K562 (cell line): ENCODE results near the gene INSIG1. TPM values are rescaled to one million over a fixed set of nuclear protein-coding genes. Genes with fewer than 3 reads are reported as not detected.

Source experiments
- CAMTA2 ChIP-seq: fragments of 250-450 bp; sonication (Bioruptor Pico); conservative IDR thresholded peaks from 2 replicates; pipeline ENCODE4 v1.5.1; 2022
- FIP1L1 ChIP-seq: fragments of 200-400 bp; formaldehyde crosslinking; IDR thresholded peaks from 2 replicates; pipeline ENCODE4 v1.6.1; 2018; ENCODE audit warnings: mild to moderate bottlenecking, low read depth, low read length; ENCODE audit not compliant: poor library complexity, severe bottlenecking
- ILF3 ChIP-seq: fragments of 450-650 bp; IDR thresholded peaks from 2 replicates; pipeline ENCODE4 v1.6.1; 2018; ENCODE audit warnings: antibody characterized with exemption, mild to moderate bottlenecking, moderate library complexity, borderline replicate concordance
- MYC ChIP-seq, 2 experiments: fragments of 250-450 bp in 1 of 2; sonication (Bioruptor Pico) in 1 of 2; IDR thresholded peaks; 2 replicates each; pipeline versions ENCODE4 v1.5.1 to v1.6.1; 2012 to 2021; ENCODE audit warnings: low read depth in 2 of 2, borderline replicate concordance in 1 of 2, improper control_type of control experiment in 1 of 2, low read length in 1 of 2, mild to moderate bottlenecking in 1 of 2, moderate library complexity in 1 of 2
- NFRKB ChIP-seq: fragments of 450-650 bp; IDR thresholded peaks from 2 replicates; pipeline ENCODE4 v1.6.1; 2016; ENCODE audit warnings: low read depth
- RFX5 ChIP-seq: IDR thresholded peaks from 2 replicates; pipeline ENCODE4 v1.6.1; 2011; ENCODE audit warnings: low read depth, mild to moderate bottlenecking, improper control_type of control experiment, low read length
- ZBTB11 ChIP-seq, 3 experiments: fragments of 200-800 bp in 1 of 3; fragments of 250-450 bp in 1 of 3; fragments of 450-650 bp in 1 of 3; sonication (Bioruptor Pico) in 1 of 3; sonication (Bioruptor generic) in 1 of 3; formaldehyde crosslinking in 1 of 3; IDR thresholded peaks; 2 replicates each; pipeline versions ENCODE4 v1.6.1 to v1.8.0; 2016 to 2022; ENCODE audit warnings: mild to moderate bottlenecking in 2 of 3, missing genetic modification characterization in 2 of 3, missing compliant biosample characterization in 1 of 3, moderate library complexity in 1 of 3
- ZFP30 ChIP-seq: fragments of 250-450 bp; sonication (Bioruptor Pico); IDR thresholded peaks from 2 replicates; pipeline ENCODE4 v1.8.0; 2022; ENCODE audit warnings: moderate library complexity, mild to moderate bottlenecking, inconsistent platforms, borderline replicate concordance
- ZNF134 ChIP-seq: fragments of 250-450 bp; sonication (Bioruptor Pico); conservative IDR thresholded peaks from 2 replicates; pipeline ENCODE4 v1.4.0; 2020
- ZNF785 ChIP-seq: fragments of 250-450 bp; sonication (Bioruptor Pico); IDR thresholded peaks from 2 replicates; pipeline ENCODE4 v1.4.0; 2020; ENCODE audit warnings: mild to moderate bottlenecking
- polyA plus RNA-seq, 8 experiments: library from polyadenylated mRNA; depleted of rRNA in 4 of 8; stranded (reverse) in 5 of 8; unstranded in 3 of 8; fragments of >200 nt; fragmentation: Nextera tagmentation in 2 of 8; fragmentation: Illumina TruSeq in 1 of 8; extraction: Ambion mirVana in 2 of 8; extraction: Trizol in 1 of 8; gene quantifications; 2 replicates each; pipeline versions ENCODE4 v1.2.1 to v1.2.3, GENCODE V29; 2011 to 2014; ENCODE audit warnings: inconsistent platforms in 1 of 8, missing spikeins in 1 of 8
- total RNA-seq, 7 experiments: library from RNA; depleted of rRNA in 6 of 7; stranded (reverse); fragments of >200 nt in 6 of 7; fragmentation: Illumina TruSeq in 2 of 7; extraction: Trizol in 2 of 7; gene quantifications; 2 replicates each; pipeline versions ENCODE4 v1.2.1 to v1.2.3, GENCODE V29; 2011 to 2021; ENCODE audit warnings: low replicate concordance in 1 of 7
- TF ChIP-seq, protein P1 (sequence below): fragments of 200-800 bp; sonication (Bioruptor generic); IDR thresholded peaks from 2 replicates; pipeline ENCODE4 v1.6.1; 2017; ENCODE audit warnings: missing genetic modification characterization, missing compliant biosample characterization
- TF ChIP-seq, protein P2 (sequence below): fragments of 450-650 bp; formaldehyde crosslinking; IDR thresholded peaks from 2 replicates; pipeline ENCODE4 v1.4.0; 2020; ENCODE audit warnings: mild to moderate bottlenecking, moderate library complexity
- TF ChIP-seq, protein P3 (sequence below), 2 experiments: fragments of 450-650 bp in 1 of 2; sonication (generic) in 1 of 2; formaldehyde crosslinking in 1 of 2; IDR thresholded peaks in 1 of 2; conservative IDR thresholded peaks in 1 of 2; 2 replicates each; pipeline versions ENCODE4 v1.6.1 to v1.8.1; 2016 to 2023; ENCODE audit warnings: mild to moderate bottlenecking in 2 of 2, moderate library complexity in 2 of 2, inconsistent platforms in 1 of 2, missing genetic modification reagents in 1 of 2
- TF ChIP-seq, protein P4 (sequence below), 2 experiments: fragments of 150-350 bp in 1 of 2; IDR thresholded peaks; 2 replicates each; pipeline ENCODE4 v1.6.1; 2012 to 2016; ENCODE audit warnings: low read depth in 2 of 2, low read length in 2 of 2, mild to moderate bottlenecking in 1 of 2, moderate library complexity in 1 of 2

INSIG1 gene
- total and polyA plus RNA-seq, 9 of the 15 experiments (the other 6 are each of a cell fraction or from before 2014, with no cell fraction given) = 57.1 to 787 (median 238) TPM

DNA sequence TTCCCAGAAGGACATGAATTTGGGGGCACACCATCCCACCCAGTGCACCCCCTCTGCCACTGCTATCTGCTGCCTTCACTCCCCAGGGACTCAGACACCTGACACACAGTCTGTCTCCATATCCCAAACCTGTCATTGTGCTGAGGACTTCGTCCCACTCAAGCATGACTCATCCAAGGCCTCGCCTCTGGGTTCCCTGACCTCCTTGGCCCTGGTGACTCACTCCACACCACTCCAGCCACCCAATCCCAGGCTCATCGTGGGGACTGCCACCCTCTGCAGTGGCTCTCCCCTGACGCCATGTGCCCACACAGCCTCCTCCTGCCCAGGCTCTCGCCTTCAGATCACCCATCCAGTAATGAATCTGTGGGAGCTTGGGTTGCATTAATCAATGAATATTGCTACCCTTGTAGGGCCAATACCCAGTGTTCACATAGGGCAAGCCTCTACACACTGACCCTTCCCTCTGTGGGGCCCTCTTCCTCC is 6.6 kb upstream of the INSIG1 start (continued):
- no peak for TF ChIP-seq FIP1L1
- TF ChIP-seq RFX5 = no peak
- TF ChIP-seq ILF3 = no peak
- TF ChIP-seq, protein P1, sequence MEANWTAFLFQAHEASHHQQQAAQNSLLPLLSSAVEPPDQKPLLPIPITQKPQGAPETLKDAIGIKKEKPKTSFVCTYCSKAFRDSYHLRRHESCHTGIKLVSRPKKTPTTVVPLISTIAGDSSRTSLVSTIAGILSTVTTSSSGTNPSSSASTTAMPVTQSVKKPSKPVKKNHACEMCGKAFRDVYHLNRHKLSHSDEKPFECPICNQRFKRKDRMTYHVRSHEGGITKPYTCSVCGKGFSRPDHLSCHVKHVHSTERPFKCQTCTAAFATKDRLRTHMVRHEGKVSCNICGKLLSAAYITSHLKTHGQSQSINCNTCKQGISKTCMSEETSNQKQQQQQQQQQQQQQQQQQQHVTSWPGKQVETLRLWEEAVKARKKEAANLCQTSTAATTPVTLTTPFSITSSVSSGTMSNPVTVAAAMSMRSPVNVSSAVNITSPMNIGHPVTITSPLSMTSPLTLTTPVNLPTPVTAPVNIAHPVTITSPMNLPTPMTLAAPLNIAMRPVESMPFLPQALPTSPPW = peak; percentile 45; the same call in 1 of the 2 replicates
- TF ChIP-seq, protein P2, sequence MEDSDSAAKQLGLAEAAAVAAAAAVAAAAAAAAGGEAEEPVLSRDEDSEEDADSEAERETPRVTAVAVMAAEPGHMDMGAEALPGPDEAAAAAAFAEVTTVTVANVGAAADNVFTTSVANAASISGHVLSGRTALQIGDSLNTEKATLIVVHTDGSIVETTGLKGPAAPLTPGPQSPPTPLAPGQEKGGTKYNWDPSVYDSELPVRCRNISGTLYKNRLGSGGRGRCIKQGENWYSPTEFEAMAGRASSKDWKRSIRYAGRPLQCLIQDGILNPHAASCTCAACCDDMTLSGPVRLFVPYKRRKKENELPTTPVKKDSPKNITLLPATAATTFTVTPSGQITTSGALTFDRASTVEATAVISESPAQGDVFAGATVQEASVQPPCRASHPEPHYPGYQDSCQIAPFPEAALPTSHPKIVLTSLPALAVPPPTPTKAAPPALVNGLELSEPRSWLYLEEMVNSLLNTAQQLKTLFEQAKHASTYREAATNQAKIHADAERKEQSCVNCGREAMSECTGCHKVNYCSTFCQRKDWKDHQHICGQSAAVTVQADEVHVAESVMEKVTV (CRISPR knock-in tag) = no peak
- TF ChIP-seq, protein P3, sequence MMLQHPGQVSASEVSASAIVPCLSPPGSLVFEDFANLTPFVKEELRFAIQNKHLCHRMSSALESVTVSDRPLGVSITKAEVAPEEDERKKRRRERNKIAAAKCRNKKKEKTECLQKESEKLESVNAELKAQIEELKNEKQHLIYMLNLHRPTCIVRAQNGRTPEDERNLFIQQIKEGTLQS (IDR thresholded peaks at IDR 0.05) = peak; percentile 100
- TF ChIP-seq, protein P3 (CRISPR knock-in tag; conservative IDR thresholded peaks at IDR 0.05) = peak; percentile 99
- no peak for TF ChIP-seq ZFP30 (CRISPR knock-in tag)
- TF ChIP-seq ZNF785 (CRISPR knock-in tag) = no peak
- TF ChIP-seq NFRKB = no peak
- TF ChIP-seq, protein P4, sequence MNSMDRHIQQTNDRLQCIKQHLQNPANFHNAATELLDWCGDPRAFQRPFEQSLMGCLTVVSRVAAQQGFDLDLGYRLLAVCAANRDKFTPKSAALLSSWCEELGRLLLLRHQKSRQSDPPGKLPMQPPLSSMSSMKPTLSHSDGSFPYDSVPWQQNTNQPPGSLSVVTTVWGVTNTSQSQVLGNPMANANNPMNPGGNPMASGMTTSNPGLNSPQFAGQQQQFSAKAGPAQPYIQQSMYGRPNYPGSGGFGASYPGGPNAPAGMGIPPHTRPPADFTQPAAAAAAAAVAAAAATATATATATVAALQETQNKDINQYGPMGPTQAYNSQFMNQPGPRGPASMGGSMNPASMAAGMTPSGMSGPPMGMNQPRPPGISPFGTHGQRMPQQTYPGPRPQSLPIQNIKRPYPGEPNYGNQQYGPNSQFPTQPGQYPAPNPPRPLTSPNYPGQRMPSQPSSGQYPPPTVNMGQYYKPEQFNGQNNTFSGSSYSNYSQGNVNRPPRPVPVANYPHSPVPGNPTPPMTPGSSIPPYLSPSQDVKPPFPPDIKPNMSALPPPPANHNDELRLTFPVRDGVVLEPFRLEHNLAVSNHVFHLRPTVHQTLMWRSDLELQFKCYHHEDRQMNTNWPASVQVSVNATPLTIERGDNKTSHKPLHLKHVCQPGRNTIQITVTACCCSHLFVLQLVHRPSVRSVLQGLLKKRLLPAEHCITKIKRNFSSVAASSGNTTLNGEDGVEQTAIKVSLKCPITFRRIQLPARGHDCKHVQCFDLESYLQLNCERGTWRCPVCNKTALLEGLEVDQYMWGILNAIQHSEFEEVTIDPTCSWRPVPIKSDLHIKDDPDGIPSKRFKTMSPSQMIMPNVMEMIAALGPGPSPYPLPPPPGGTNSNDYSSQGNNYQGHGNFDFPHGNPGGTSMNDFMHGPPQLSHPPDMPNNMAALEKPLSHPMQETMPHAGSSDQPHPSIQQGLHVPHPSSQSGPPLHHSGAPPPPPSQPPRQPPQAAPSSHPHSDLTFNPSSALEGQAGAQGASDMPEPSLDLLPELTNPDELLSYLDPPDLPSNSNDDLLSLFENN (IDR thresholded peaks at IDR 0.05; ENCODE audit: low read depth in 2 of 2, low read length in 2 of 2) = no peak
- TF ChIP-seq MYC (IDR thresholded peaks at IDR 0.05; ENCODE audit: low read depth, low read length) = peak; percentile 62; the same call in 1 of the 2 replicates
- no peak for TF ChIP-seq MYC (CRISPR knock-in tag; IDR thresholded peaks at IDR 0.05; ENCODE audit: borderline replicate concordance, low read depth)
- TF ChIP-seq CAMTA2 (CRISPR knock-in tag) = no peak
- TF ChIP-seq ZBTB11 (CRISPR knock-in tag; IDR thresholded peaks at IDR 0.05) = peak in 1 of 3 experiments; percentile 54; a peak in 2 of 6 replicates
- TF ChIP-seq ZNF134 (CRISPR knock-in tag) = no peak
